Stimulated activated CD4-positive, alpha-beta T cell treated with anti-CD3 and anti-CD28 coated beads, Interleukin-15, amount 100 ng/mL, for 24 hours (primary cell): Measurements from ENCODE around the gene C9orf50.

Source experiments
- DNase-seq: peaks from one replicate; pipeline ENCODE4 v3.0.0-alpha.2; 2020

The C9orf50 gene

GRCh38 chr9:129586685-129587084, 34.2 kb downstream of the C9orf50 start:
- DNase-seq, result no peak

- DNase-seq, result no peak
These were observed 34.7 kb downstream of the C9orf50 start for GRCh38 chr9:129586245-129586644.

GRCh38 chr9:129585352-129585751, 35.5 kb downstream of the C9orf50 start:
- DNase-seq, result no peak

GRCh38 chr9:129584136-129584535, 36.8 kb downstream of the C9orf50 start:
- DNase-seq, result peak; percentile 71

GRCh38 chr9:129583308-129584038, 37.4 kb downstream of the C9orf50 start:
- DNase-seq, result no peak

GRCh38 chr9:129582855-129583254, 38.0 kb downstream of the C9orf50 start:
- DNase-seq, result no peak

GRCh38 chr9:129581505-129582189, 39.3 kb downstream of the C9orf50 start:
- DNase-seq, result no peak

- DNase-seq, result peak; percentile 48
These were observed 40.5 kb downstream of the C9orf50 start for GRCh38 chr9:129580211-129580915.

GRCh38 chr9:129579294-129579693, 41.6 kb downstream of the C9orf50 start:
- DNase-seq, result no peak

- no peak for DNase-seq
These were observed 44.1 kb downstream of the C9orf50 start for GRCh38 chr9:129576546-129577543.

- DNase-seq, result no peak
These were observed 45.1 kb downstream of the C9orf50 start for GRCh38 chr9:129575818-129576217.

- no peak for DNase-seq
These were observed 45.9 kb downstream of the C9orf50 start for GRCh38 chr9:129574911-129575585.

GRCh38 chr9:129573977-129574376, 46.9 kb downstream of the C9orf50 start:
- DNase-seq, result no peak

- no peak for DNase-seq
These were observed 48.4 kb downstream of the C9orf50 start for GRCh38 chr9:129572517-129572916.

- DNase-seq, result no peak
These were observed 48.9 kb downstream of the C9orf50 start for GRCh38 chr9:129572052-129572425.

- no peak for DNase-seq
These were observed 49.4 kb downstream of the C9orf50 start for GRCh38 chr9:129571298-129572051.

GRCh38 chr9:129570450-129571297, 50.2 kb downstream of the C9orf50 start:
- DNase-seq, result peak; percentile 35

GRCh38 chr9:129569502-129570449, 51.1 kb downstream of the C9orf50 start:
- no peak for DNase-seq
